ENCODE measurements around the gene NR6A1.

DNA sequence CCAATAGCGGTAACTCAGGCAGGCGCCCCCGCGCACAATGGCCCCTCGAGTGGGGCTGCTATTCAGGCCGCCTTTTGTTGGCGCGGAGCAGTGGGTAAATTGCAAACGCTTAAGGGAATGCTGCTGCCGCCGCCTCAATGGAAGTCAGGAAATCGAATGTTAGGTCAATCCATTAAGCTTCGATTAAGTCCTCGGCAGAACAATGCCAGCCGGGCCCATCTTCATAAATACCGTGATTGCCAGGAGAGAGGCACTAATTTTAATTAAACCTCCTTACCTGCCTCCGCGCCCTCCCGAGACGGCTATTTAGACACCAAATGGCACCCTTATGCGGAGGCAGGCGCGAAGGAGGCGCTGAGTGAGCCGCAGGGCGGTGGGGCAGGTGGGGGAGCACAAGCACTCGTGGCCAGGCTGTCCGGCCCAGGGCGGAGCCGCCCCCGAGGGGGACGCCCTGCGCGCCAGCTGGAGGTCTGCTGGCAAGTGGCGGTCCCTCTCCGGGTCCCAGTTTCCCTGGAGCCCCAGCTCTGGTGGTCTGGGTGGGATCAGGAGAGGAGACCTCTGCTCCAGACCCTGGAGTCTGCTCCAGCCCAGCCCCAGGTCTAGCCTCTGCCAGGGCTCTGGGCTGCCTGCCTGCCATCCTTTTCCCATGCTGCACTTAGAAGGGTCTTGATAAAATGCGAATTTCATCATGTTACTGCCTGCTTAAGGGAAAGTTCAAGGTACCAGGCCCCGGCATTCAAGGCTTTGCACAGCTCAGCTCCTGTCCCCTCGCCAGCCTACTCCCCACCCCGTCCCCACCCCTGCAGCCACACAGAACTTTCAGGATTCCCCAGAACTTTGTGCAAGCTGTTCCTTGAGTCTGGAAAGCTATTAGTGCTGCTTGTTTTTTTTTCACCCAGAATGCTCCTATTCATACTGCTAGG lies 283.6 kb downstream of the NR6A1 start:
- TF ChIP-seq, protein P1, sequence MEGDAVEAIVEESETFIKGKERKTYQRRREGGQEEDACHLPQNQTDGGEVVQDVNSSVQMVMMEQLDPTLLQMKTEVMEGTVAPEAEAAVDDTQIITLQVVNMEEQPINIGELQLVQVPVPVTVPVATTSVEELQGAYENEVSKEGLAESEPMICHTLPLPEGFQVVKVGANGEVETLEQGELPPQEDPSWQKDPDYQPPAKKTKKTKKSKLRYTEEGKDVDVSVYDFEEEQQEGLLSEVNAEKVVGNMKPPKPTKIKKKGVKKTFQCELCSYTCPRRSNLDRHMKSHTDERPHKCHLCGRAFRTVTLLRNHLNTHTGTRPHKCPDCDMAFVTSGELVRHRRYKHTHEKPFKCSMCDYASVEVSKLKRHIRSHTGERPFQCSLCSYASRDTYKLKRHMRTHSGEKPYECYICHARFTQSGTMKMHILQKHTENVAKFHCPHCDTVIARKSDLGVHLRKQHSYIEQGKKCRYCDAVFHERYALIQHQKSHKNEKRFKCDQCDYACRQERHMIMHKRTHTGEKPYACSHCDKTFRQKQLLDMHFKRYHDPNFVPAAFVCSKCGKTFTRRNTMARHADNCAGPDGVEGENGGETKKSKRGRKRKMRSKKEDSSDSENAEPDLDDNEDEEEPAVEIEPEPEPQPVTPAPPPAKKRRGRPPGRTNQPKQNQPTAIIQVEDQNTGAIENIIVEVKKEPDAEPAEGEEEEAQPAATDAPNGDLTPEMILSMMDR (IDR thresholded peaks at IDR 0.05; ENCODE audit: insufficient read depth, low read length) = no peak
- TF ChIP-seq REST (IDR thresholded peaks at IDR 0.05; ENCODE audit: insufficient replicate concordance, low read depth) (no peak), POLR2AphosphoS5 (IDR thresholded peaks at IDR 0.05; ENCODE audit: low read depth) (no peak), SPI1 (IDR thresholded peaks at IDR 0.05; ENCODE audit: borderline replicate concordance, low read depth) (no peak)

Data from HL-60 (cell line).